Measurements from ENCODE around the gene LRP3.
"Not testable (repeated sequence)": the region's sequence is repeated elsewhere in the genome, so short reads cannot be mapped to it uniquely, and the experiment has no call there.

Gene LRP3

DNA sequence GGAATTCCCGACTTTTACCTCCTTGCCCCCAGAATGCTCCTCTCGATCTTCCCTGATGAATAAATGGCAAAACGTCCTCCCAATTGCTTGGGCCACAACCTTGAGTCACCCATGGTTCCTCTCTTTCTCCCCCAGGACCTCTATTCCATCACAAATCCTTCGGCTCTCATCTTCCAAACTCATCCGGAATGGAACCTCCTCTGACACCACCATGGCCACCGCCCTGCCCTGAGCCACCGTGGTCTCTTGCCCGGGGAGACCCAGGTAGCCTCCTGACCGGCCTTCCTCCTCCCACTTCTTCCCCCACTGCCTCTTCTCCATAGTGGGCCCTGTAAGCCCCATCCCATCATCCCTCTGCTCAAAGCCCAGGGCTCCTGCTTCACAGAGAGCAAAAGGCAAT lies 26.6 kb downstream of the LRP3 start:
- no peak for DNase-seq

DNA sequence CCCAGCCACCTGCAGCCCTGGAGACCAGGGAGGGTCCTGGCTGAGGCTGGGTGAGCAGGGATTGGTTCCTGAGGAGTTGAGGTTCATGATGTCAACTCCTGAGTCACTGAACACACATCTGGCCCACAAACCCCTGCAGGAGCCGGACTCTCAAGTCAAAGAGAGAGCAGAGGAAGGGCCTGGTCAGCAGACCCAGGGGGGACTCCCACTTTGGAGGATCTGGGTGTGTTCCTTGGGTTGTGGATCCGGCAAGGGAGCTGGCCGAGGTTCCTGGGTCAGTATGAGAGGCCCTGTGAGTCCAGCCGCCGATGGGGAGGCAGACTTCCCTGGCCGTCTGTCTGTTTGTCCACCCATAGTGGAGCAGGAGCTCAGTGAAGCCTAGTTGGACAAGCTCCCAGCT lies 27.5 kb downstream of the LRP3 start:
- no peak for DNase-seq

DNA sequence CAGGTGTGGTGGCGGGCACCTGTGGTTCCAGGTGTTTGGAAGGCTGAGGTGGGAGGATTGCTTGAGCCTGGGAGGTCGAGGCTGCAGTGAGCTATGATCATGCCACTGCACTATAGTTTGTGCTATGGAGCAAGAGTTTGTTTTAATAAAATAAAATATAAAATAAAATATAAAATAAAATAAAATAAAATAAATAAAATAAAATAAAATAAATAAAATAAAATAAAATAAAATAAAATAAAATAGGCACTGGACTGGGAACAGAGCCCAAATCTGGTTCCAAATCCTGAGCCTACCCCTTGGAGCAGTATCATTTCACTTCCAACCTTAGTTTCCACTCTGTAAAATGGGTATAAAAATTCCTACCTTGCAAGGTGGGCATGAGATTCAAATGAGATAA lies 28.1 kb downstream of the LRP3 start:
- not testable (repeated sequence) for DNase-seq

DNA sequence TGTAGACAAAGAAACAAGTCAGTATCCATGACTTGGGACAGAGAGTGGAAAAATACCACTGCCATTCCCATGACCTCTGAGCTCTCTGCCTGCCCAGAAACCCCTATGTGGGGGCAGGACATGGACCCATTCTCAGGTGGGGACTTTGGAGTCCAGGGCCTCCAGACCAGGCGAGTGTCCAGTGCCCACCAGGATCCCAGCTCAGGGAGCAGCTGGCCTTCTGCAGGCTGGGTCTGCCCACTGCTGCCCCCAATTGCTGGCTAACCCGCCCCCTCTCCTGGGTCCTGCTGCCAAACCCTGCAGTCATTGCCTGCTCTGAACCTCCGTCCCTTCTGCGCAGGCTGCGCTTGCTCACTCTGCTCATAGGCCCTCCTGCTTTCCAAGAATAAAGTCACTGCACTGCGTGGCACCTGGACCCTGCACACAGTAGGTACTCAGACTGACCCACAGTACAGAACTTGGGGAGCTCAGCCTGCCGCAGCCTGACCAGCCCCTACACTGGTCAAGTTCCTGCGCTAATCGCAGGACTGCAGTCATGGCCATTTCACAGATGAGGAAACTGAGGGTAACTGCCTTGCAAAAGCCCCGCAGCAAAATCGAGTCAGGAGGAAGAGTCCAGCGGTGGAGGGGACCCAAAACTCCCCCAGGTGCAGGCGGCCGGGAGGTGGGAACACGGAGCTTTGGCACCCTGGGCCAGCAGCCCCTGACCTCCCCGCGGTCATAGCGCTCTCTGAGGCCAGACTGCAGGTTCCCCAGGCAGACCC lies 30.7 kb downstream of the LRP3 start:
- no peak for DNase-seq

DNA sequence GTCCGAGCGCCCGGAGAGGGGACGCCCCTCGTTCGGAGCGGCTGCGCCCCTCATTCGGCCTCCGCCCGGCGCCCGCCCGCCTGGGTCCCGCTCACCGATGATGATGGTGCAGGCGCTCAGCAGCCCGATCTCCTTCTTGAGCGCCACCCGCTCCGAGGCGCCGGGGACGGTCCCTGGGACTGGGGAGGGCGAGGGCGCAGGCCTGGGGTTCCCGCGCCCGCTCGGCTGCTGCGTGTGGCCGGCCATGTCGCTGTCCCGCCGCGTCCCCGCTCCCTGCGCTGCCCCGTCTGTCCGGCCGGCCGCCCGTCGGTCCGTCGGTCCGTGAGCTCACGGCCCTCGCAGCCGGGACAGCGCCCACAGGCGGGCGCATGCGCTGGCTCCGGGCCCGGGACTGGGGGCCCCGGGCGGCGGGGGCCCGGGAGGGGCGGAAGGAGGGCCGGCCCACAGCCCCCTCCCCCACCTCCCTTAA lies 31.4 kb downstream of the LRP3 start, which contains the start of gene SLC7A10:
TSS of gene SLC7A10 (minus strand) at position 393 of the 469 bp plus-strand sequence. CDS start at position 246, 147 bp downstream.
- DNase-seq = no peak

DNA sequence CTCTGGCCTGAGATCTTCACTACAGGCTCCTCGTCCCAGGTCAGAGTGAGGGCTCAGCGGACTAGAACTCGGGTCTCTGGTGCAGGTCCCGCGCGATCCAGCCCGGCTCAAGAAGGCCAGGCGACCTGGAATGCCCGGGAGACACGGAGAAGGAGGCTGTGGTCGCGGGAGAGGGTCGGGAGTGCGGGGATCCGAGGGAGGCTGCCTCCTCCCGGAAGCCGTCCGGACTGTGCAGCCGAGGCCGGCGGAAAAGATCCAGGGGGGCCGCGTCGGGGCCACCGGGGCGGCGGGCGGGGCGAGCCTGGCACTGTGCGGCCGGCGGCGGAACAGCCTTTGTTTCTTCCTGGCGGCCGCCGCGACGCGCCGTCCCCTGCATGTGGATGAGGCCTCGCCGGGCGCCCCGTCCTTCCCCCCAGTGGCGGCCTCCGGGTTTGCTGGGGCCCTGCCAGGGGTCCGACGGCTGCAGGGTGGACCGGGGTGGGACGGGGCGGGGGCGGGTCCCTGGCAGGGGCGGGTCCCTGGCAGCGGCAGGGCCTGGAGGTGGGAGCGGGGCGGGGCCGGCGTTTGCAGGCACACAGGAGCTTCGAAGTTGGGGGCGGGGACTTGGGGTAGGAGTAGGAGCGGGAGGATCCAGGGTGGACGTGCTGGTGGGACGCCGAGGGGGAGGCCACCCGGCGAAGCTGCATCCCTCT lies 32.6 kb downstream of the LRP3 start:
- DNase-seq = no peak

DNA sequence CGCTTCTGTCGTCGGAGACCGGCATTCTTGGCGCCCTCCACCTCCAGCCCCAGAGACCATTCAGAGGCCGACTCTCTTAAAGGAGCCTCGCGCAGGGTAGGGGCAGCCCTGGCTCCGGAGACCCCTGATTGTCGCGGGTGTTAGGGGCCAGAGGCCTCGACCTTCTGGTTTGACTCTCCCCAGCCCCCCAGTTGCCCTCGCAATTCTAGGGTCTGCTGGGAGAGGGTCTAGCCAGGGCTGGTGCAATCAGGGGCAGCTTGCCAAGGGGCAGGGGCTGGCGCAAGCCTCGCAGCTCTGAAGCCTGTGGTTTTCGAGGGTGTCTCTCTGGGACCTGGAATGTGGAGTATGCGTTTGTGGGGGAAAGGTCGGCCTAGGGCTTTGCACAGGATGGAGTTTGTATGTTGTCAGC lies 33.1 kb downstream of the LRP3 start:
- no peak for DNase-seq

DNA sequence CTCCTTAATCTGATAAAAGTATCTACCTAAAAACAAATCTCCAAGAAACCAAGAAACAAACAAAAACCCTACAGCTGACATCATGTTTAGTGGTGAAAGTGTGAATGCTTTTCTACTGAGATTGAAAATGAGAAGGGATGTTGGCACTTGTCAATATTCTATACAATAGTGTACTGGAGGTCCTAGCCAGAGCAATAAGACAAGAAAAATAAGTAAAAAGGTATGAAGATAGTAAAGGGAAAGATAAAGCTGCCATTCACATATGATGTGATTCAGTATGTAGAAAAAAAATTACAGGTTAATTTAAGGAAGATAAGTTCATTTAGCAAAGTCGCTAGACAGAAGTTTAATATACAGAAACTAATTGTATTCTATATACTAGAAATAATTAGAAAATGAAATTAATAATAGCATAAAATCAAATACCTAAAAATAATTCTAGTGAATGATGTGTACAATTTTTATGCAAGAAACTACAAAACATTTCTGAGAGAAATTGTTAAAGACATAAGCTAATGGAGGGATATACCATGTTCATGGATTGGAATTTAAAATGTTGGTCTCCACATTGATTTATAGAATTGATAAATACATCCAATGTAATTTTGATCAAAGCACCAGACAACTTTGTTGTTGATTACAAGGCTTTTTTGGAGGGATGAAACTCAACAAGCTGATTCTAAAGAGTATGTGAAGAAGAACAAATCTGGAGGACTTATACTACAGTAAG lies 33.9 kb downstream of the LRP3 start:
- no peak for DNase-seq

DNA sequence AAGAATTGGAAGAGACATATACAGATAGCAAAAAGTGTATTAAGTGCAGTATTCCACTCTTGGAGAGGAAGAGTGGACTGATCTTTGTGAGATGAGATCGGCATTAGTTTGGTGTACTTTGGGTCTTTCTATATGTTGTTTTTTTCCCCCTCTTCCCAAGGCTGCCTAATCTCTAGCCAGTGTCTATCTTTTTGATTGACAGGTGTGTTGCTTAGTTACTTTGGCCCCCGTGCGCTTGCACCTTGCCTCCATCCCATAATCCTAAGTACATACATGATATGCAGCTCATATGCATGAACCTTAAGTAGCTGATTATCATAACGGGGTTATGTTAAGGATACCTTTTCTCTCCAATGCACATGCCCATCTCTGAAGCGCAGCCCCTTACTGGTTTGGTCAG lies 35.8 kb downstream of the LRP3 start:
- no peak for DNase-seq

DNA sequence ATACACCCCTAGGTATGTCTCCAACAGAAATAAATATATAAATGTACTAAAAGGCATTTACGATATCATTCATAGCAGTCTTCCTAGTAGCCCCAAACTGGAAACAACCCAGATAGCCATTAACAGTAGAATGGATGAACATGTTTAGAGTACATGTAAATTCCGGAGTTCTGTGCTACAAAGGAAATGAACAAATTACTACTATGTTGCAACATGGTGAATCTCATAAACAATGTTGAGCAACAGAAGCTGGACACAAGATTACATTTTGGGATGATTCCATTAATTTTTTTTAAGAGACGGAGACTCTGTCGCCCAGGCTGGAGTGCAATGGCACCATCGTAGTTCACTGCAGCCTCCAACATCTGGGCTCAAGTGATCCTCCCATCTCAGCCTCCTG lies 37.4 kb downstream of the LRP3 start:
- no peak for DNase-seq

DNA sequence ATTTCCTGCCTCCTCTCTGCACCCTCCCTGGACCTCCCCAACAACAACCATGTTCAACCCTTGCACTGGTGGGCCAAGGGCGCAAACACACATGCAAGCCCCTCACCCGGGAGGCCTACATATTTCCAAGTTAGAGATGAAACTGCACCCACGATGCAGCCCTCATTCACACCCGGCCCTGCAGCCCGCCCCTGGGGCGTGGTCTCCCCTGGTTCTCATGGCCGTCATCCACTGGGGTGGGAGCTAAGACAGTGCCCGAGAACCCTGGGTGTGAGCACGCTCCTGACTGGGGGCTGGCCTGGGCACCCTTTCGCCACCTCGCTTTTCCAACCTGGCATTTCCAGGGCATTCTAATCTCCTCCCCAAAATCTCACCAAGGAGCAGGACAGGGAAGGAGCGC lies 38.5 kb downstream of the LRP3 start:
- DNase-seq = no peak

DNA sequence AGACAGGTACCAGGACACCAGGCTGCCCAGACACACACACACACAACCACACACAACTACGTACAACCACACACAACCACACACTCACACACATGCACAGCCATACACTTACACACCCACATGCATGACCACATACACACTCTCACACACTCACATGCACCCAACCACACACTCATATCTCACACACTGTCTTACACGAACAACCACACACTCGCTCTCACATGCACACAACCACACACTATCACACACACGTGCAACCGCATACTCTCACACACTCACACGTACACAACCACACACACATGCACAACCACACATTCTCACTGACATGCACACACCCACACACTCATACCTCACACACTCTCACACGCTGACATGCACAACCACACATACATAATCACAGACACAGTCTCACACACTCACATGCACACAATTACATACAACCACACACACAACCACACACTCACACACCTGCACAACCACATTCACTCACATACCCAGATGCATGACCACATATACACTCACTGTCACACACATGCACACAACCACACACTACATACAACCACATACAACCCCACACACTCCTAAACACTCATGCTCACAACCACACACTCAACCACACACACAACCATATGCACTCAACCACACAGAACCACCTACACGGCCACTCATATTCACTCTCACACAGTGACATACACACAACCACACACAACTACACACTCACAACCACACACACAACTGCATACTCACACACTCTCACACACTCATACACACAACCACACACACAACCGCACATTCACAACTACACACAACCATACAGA lies 39.1 kb downstream of the LRP3 start:
- DNase-seq = no peak

DNA sequence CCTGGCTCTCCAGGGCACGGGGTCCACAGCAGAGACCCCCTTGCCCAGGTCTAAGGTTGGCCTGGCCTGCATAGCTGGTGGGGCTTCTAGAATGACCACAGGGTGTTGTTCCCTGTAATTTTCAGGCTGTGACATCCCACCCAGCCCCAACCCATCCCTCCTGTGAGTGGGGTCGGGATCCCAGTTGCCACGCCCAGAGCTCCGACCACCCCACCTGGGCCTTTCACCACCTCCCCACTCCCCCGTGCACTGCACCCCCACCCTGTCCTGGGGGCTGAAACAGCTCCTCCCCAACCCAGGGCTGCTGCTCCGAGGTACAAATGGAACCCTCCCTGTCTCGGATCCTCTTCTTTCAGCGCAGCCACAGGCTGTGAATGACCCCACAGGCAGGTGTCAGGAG lies 40.0 kb downstream of the LRP3 start:
- no peak for DNase-seq

DNA sequence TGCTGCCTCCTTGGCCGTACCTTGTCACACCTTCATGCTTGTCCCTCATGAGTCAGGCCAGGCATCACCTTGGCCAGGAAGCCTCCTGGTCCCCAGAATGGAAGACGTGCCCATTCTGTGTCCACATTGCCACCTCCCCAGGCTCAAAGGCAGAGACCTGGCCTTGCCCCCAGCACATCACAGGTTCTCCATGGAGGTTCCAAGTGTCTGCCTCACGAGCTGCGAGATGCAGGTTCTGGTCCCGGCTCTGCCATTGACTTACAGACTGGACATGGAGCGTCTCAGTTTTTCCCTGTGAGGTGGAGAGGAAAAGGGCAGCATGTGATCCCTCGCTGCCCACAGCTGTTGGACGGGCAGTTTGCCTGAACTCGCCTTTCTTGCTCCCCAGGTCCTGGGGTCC lies 40.6 kb downstream of the LRP3 start:
- DNase-seq = no peak

DNA sequence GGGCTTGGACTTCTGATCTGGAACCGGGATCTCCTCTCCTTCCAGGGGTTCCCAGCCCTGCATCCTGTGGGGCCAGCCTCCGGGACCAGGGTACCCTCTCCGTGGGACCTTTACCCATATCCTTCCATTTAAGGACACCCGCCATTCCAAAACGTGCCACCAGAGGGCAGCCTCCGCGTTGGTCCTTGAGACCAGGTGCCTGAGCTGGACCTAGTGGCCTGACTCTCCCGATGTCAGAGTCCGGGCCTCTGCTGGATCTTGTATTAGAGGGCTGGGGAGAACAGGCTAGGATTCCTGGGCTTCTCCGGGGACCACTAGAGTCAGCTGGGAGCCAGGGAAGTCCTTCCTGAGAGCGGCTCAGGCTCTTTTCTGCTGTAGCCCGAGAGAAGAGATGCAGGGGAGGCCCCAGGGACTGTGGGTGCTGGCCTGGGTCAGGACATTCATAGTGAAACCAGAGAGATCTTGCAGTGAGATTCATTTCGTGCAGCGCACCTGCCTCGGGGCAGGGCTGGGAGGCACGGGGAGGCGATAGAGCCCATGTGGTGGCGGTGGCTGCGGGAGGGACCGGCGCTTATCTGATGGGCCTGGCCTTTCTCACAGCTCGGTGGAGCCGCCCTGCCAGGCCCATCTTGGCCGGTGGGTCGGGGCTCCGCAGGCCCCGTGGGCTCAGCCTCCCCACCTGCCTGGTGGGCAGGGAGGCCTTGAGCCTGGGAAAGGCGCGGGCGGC lies 41.3 kb downstream of the LRP3 start:
- DNase-seq = peak; percentile 72 to 82

DNA sequence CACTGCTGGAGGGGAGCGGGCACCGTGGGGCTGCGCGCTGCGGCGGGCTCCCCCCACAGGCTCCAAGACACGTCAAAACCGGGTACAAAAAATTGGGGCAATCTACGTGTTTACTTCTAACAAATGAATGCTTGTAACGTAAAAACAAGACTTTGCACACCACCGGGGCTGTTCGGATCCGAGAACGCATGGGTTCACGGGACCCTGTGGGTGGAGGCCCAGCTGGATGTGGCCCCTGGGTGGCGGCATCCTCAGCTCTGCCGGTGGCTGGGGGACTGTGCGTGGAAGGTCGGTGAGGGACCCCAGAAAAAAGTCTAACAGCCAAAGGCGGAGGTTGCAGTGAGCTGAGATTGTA lies 41.8 kb downstream of the LRP3 start:
- DNase-seq = no peak

DNA sequence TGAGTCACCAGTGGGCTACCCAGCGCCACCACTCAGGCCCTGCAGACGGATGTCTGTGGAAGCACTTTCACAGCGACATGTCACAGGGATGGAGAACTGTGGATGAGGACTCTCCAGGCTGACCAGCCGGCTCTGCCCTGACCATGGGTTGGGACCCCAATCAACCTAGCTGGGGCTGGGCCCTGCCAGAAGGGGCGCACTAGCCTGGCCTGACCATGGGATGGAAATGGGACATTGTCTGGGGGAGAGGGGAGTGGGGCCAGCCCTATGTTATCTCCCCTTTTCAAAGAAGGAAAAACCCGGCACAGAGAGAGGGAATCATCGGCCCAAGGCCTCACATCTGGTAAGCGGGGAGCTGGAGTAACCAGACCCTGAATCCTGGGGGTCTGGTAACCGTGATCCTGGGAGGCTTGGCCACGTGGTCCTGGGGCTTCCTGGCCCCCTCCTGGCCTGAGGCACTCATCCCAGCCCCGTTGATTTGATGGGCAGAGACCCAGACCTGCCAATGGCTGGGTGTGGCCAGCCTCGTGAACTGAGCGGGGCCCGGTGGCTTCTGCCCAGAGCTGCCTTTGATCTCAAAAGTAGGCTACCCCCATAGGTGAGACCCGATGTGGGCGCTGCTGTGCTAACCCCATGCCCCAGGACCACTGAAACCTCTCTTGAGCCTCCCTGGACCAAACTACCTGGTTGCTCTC lies 42.7 kb downstream of the LRP3 start:
- no peak for DNase-seq

DNA sequence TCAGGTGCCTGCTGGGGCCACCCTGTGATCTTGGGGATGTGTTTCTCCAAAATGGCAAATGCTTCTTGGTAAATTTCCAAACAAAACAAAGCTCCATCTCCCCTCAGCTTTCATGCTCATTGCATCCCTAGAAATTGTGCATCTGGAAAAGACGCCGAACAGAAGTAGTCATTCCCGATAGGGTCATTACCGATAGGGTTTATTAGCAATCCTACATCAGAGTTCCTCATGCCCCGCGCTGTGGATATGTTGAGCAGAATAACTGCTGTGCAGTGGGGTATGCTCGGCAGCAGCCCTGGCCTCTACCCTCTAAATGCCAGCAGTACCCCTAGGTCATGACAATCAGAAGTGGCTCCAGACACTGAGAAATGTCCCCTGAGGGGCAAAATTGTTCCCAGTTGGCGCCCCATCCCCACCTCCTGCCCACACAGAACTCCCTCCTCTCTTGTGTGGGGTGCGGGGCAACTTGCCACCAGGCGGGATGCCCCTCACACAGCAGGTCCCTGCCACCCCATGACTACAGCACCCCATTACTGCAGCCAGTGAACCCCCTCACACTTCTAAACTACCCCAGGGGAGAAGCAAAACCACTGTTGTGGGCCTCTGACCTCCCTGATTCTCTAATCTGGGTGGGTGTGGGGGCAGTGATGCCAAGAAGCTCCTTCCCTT lies 44.5 kb downstream of the LRP3 start:
- DNase-seq = no peak

DNA sequence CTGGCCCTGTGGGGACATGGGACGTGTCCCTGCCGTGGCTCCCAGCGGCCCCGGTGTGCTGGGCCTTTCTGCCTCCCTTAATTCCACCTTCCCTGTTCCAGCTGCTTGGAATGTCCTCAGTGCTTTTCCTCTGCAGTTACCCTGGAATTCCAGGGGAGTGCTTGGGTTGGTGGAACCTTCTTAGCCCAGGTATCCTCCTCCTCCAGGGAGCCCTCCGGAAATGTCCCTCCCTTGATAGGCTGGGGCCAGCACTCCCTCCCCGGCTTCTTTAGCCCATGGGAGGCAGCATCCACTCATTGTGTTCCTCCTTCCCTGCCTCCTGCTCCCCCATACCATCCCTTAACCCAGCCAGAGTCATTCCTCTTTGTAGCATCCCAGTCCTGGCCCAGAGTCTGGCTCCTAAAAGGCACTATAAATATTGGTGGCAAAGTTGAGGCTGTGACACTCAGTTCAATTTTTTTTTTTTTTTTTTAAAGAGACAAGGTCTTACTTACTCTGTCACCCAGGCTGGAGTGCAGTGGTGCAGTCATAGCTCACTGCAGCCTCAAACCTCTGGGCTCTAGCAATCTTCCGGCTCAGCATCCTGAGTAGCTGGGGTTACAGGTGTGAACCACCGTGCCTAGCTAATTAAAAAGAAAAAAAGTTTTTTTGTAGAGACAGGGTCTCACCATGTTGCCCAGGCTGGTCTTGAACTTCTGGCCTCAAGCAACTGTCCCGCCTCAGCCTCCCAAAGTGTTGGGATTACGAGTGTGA lies 45.3 kb downstream of the LRP3 start:
- no peak for DNase-seq

DNA sequence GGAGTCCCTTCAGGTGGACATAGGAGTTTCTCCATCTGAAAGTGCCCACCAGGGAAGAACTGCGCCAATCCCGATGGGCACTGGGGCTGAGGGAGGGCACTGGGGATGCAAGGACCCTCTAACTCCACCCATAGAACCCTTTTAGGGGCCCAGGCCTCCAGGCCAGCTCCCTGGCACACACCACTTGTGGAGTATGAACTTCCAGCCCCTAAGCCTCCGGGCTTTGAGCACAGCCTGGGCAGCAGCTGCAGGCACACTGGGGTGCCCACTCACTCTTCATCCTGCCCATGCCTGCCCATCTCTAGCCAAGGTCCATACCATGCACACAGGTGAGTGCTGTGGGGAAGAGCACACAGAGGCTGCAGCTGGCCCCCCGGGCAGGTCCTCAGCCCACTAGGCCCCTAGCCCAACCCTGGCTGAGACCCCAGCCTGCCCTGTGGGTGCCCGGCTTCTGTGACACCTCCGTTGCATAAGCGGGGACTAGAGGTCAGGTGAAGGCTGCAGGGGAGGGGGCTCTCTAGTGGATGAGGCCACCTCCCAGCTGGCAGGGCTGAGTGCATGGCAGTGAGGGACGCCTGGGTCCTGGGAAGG lies 46.1 kb downstream of the LRP3 start:
- DNase-seq = no peak

All from activated CD4-positive, alpha-beta T cell treated with anti-CD3 and anti-CD28 coated beads, Interleukin-2, amount 50 U/mL, for 4 hours (primary cell).